ENCODE results near the gene PALM. TPM values are rescaled to one million over a fixed set of nuclear protein-coding genes. Genes with fewer than 3 reads are reported as not detected.

Gene PALM
- total RNA-seq, 1 experiment from 2014 or later, result 14.4 TPM

DNA sequence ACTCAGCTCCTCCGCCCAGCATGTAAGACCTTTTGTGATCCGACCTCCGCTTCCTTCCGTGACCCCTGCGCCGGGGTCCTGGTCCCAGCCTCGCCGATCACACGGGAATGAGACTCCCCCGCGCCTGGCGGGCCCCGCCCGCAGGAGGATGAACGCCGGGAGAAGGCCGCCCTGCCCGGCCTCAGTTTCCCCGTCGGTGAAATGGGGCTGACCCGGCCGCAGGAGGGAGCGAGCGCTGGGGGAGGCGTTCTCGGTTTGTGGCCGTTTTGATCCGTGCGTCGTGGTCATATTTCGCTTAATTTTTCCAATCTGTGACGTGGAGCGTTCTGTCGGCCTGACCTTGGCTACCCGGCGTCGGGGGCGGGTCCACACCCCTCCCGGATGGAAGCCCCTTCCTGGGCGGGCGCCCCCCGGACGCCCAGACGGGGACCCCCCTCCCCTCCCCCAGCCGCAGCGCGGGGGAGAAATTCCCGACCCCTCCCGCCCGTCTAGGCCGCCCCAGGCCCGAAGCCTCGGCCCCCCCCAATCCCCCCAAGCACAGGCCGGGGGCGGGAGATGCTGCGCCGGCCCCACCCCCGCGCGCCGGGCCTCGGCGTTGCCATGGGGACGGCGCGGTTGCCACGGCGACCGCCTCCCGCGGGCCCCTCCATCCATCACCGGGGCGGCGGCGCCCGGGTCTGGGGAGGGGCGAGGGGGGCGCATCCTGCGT lies 11.1 kb downstream of the PALM start:
- POLR2A ChIA-PET, result no interaction called here

DNA sequence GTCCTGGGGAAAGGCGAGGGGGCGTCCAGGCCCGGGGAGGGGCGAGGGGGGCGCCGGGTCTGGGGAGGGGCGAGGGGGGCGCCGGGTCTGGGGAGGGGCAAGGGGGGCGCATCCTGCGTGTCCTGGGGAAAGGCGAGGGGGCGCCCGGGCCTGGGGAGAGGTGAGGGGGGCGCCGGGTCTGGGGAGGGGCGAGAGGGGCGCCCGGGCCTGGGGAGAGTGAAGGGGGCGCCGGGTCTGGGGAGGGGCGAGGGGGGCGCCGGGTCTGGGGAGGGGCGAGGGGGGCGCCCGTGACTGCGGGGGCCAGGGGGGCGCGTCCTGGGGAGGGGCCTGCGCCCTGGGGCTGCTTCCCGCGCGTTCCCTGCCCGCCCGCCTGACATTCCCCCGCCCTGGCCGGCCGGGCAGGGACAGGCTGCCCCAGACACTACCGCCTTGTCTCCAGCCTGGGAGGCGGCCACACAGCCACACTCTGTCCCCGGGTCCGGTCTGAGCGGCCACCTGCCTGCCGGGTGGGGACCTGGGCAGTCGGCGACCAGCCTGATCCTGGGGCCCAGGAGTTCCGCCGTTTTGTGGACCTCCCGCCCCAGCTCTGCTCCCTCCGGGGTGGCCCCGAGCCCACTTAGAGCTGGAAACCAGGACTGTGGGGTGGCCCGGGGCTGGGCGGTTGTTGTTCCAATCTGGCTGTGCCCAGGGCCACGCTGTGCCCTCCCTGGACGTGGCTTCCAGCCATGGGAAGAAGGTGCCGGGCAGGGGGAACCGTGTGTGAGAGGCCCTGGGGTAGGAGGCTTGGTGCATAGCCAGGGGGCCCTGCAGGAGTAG lies 11.8 kb downstream of the PALM start:
- intact Hi-C loops (cut with micrococcal nuclease; ENCODE audit: unreplicated experiment), result no loop called here
- H3K27me3 ChIP-seq (ENCODE audit: control insufficient read depth, insufficient read depth, low read length), result no peaks in the 10 kb centered on the region
- POLR2A ChIA-PET, result interaction anchor here (0.6 kb wide), 1 partner anchor 146 kb away, joined by 3 read pairs; no protein-coding TSS in a partner anchor
- no peaks in the 10 kb centered on the region for H3K9me3 ChIP-seq (ENCODE audit: control insufficient read depth, insufficient read depth, low read depth, low read length)
- no peak overlapping the region for H3K4me3 ChIP-seq (ENCODE audit: low read depth in 2 of 2, low read length in 2 of 2)
- in situ Hi-C loops (cut with HindIII; ENCODE audit: low pct_unique_long_range_greater_than_20kb, low sequenced_read_pairs), result no loop called here
- no peak for TF ChIP-seq SIN3A (IDR thresholded peaks at IDR 0.05; ENCODE audit: borderline replicate concordance, insufficient read depth, low read depth, low read length)
- no peak for TF ChIP-seq POLR2AphosphoS5 (IDR thresholded peaks at IDR 0.05; ENCODE audit: low read depth, low read length)
- no peak for TF ChIP-seq TCF7L2 (IDR thresholded peaks at IDR 0.05; ENCODE audit: low read depth, low read length)
- TF ChIP-seq, protein P1, sequence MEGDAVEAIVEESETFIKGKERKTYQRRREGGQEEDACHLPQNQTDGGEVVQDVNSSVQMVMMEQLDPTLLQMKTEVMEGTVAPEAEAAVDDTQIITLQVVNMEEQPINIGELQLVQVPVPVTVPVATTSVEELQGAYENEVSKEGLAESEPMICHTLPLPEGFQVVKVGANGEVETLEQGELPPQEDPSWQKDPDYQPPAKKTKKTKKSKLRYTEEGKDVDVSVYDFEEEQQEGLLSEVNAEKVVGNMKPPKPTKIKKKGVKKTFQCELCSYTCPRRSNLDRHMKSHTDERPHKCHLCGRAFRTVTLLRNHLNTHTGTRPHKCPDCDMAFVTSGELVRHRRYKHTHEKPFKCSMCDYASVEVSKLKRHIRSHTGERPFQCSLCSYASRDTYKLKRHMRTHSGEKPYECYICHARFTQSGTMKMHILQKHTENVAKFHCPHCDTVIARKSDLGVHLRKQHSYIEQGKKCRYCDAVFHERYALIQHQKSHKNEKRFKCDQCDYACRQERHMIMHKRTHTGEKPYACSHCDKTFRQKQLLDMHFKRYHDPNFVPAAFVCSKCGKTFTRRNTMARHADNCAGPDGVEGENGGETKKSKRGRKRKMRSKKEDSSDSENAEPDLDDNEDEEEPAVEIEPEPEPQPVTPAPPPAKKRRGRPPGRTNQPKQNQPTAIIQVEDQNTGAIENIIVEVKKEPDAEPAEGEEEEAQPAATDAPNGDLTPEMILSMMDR (IDR thresholded peaks at IDR 0.05), result no peak
- TF ChIP-seq, protein P2, sequence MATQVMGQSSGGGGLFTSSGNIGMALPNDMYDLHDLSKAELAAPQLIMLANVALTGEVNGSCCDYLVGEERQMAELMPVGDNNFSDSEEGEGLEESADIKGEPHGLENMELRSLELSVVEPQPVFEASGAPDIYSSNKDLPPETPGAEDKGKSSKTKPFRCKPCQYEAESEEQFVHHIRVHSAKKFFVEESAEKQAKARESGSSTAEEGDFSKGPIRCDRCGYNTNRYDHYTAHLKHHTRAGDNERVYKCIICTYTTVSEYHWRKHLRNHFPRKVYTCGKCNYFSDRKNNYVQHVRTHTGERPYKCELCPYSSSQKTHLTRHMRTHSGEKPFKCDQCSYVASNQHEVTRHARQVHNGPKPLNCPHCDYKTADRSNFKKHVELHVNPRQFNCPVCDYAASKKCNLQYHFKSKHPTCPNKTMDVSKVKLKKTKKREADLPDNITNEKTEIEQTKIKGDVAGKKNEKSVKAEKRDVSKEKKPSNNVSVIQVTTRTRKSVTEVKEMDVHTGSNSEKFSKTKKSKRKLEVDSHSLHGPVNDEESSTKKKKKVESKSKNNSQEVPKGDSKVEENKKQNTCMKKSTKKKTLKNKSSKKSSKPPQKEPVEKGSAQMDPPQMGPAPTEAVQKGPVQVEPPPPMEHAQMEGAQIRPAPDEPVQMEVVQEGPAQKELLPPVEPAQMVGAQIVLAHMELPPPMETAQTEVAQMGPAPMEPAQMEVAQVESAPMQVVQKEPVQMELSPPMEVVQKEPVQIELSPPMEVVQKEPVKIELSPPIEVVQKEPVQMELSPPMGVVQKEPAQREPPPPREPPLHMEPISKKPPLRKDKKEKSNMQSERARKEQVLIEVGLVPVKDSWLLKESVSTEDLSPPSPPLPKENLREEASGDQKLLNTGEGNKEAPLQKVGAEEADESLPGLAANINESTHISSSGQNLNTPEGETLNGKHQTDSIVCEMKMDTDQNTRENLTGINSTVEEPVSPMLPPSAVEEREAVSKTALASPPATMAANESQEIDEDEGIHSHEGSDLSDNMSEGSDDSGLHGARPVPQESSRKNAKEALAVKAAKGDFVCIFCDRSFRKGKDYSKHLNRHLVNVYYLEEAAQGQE (IDR thresholded peaks at IDR 0.05; ENCODE audit: insufficient read depth in 1 of 2, low read depth in 2 of 2, low read length in 1 of 2), result no peak
- no peak overlapping the region for H3K27ac ChIP-seq (ENCODE audit: low read length)
- H3K4me1 ChIP-seq (ENCODE audit: control insufficient read depth, insufficient read depth, low read length), result no peaks in the 10 kb centered on the region
- DNase-seq (ENCODE audit: low read depth, low spot score), result no peak
- no TSS peak for BruUV-seq (replicated peaks)
- CTCF ChIA-PET, result interaction anchor here (0.6 kb wide), 1 partner anchor 43 kb away, joined by 3 read pairs; no protein-coding TSS in a partner anchor
- H3K36me3 ChIP-seq (ENCODE audit: control insufficient read depth, insufficient read depth, low read length), result no peaks in the 10 kb centered on the region
- peak; percentile 82 for ATAC-seq

More for the DNA sequence above, 11.1 kb downstream of the PALM start:
- Histone ChIP-seq H3K27ac (ENCODE audit: low read length) (no peak overlapping the region), H3K36me3 (ENCODE audit: control insufficient read depth, insufficient read depth, low read length) (no peaks in the 10 kb centered on the region), H3K27me3 (ENCODE audit: control insufficient read depth, insufficient read depth, low read length) (no peaks in the 10 kb centered on the region), H3K4me1 (ENCODE audit: control insufficient read depth, insufficient read depth, low read length) (no peaks in the 10 kb centered on the region), H3K9me3 (ENCODE audit: control insufficient read depth, insufficient read depth, low read depth, low read length) (no peaks in the 10 kb centered on the region), H3K4me3 (ENCODE audit: low read depth in 2 of 2, low read length in 2 of 2) (no peak overlapping the region)
- in situ Hi-C loops (cut with HindIII; ENCODE audit: low pct_unique_long_range_greater_than_20kb, low sequenced_read_pairs) (no loop called here), intact Hi-C loops (cut with micrococcal nuclease; ENCODE audit: unreplicated experiment) (no loop called here)
- CTCF ChIA-PET, result no interaction called here
- no TSS peak for BruUV-seq (replicated peaks)
- TF ChIP-seq, protein P1 (IDR thresholded peaks at IDR 0.05), result no peak
- TF ChIP-seq, protein P2 (IDR thresholded peaks at IDR 0.05; ENCODE audit: insufficient read depth in 1 of 2, low read depth in 2 of 2, low read length in 1 of 2), result no peak
- TF ChIP-seq TCF7L2 (IDR thresholded peaks at IDR 0.05; ENCODE audit: low read depth, low read length), result no peak
- TF ChIP-seq SIN3A (IDR thresholded peaks at IDR 0.05; ENCODE audit: borderline replicate concordance, insufficient read depth, low read depth, low read length), result no peak
- TF ChIP-seq POLR2AphosphoS5 (IDR thresholded peaks at IDR 0.05; ENCODE audit: low read depth, low read length), result no peak
- DNase-seq (ENCODE audit: low read depth, low spot score) (no peak), ATAC-seq (0 out of 2 replicates have a peak, but pooled peaks have one; percentile 32)
